GM21786 (cell line): Measurements from ENCODE around the gene CUEDC2.
A peak's percentile ranks its signal among the peaks of the same experiment; 100 is the strongest.

ENCODE experiments used
- ATAC-seq: cut with Tn5 transposase; IDR thresholded peaks from one replicate; pipeline ENCODE4 v1.9.1; 2021; ENCODE audit not compliant: unreplicated experiment

CUEDC2 gene

DNA sequence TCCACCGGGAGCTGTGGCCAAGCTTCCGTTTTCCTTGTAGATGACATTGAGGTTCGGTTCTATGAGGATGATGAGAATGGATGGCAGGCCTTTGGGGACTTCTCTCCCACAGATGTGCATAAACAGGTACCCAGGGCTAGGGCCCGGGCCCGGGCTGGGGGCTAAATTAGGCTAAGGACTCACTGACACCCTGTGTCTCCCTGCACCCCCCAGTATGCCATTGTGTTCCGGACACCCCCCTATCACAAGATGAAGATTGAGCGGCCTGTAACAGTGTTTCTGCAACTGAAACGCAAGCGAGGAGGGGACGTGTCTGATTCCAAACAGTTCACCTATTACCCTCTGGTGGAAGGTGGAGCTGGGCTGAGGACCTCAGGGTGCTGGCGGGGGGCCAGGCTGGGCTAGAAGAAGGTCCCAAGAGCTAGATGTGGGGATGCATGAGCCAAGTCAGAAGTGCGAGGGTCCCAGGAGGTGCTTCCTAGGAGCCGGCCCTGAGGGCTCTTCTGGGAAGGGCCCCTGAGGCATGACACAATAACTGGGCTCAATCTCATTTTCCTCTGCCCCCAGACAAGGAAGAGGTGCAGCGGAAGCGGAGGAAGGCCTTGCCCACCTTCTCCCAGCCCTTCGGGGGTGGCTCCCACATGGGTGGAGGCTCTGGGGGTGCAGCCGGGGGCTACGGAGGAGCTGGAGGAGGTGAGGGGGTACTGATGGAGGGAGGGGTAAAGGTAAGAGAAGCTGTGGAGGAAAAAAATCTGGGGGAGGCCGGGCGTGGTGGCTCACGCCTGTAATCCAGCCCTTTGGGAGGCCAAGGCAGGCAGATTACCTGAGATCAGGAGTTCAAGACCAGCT is 34.0 kb downstream of the CUEDC2 start:
- ATAC-seq, result no peak

DNA sequence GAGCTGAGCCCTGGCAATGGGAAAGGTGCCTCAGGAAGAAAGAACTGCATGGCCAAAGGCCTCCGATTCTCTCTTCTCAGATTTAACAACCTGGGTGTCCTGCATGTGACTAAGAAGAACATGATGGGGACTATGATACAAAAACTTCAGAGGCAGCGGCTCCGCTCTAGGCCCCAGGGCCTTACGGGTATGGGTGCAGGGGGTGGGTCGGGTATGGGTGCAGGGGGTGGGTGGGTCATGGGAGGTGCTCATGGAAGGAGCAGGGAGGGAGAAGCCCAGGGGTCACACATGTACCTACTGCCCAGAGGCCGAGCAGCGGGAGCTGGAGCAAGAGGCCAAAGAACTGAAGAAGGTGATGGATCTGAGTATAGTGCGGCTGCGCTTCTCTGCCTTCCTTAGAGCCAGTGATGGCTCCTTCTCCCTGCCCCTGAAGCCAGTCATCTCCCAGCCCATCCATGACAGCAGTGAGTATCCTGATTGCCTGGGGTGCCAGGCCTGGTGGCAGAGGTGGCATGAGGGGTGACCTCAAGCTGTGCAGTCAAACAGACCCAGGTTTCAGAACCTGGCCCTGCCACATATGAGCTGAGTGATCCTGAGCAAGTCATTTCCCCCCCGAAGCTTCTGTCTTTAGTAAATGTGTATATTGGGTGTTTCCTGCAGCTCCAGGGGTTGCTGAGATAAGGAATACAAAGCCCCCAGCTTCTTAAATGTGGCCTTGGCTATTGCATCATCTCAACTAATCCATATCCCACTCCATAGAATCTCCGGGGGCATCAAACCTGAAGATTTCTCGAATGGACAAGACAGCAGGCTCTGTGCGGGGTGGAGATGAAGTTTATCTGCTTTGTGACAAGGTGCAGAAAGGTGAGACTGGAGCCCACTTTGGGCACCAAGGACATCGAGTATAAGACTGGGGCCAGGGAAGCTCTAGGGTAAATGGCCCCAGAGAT is 34.9 kb downstream of the CUEDC2 start:
- ATAC-seq, result no peak

DNA sequence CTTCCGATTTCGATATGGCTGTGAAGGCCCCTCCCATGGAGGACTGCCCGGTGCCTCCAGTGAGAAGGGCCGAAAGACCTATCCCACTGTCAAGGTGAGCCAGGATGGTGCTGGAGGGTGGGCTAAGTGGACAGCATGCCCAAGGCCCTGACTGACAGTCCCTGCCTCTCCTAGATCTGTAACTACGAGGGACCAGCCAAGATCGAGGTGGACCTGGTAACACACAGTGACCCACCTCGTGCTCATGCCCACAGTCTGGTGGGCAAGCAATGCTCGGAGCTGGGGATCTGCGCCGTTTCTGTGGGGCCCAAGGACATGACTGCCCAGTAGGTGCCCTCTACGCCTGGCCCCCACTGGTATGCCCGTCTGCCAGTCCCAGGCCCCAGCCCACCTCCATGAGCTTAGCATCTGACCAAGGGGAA is 35.6 kb downstream of the CUEDC2 start:
- ATAC-seq, result no peak

DNA sequence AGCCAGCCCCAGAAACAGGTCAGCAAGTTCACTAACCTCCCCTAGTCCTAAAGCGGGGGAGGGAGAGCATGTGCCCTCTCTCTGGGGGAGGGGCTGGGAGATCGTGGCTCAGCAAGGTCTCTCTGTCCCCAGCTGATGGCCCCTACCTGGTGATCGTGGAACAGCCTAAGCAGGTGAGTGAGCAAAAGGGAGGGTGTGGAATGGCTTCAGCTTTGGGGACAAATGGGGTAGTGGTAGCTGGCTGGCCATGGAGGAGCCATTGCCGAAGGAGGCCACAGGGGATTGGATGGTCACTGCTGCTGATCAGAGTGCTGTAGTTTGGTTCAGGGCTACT is 36.1 kb downstream of the CUEDC2 start:
- ATAC-seq, result no peak

DNA sequence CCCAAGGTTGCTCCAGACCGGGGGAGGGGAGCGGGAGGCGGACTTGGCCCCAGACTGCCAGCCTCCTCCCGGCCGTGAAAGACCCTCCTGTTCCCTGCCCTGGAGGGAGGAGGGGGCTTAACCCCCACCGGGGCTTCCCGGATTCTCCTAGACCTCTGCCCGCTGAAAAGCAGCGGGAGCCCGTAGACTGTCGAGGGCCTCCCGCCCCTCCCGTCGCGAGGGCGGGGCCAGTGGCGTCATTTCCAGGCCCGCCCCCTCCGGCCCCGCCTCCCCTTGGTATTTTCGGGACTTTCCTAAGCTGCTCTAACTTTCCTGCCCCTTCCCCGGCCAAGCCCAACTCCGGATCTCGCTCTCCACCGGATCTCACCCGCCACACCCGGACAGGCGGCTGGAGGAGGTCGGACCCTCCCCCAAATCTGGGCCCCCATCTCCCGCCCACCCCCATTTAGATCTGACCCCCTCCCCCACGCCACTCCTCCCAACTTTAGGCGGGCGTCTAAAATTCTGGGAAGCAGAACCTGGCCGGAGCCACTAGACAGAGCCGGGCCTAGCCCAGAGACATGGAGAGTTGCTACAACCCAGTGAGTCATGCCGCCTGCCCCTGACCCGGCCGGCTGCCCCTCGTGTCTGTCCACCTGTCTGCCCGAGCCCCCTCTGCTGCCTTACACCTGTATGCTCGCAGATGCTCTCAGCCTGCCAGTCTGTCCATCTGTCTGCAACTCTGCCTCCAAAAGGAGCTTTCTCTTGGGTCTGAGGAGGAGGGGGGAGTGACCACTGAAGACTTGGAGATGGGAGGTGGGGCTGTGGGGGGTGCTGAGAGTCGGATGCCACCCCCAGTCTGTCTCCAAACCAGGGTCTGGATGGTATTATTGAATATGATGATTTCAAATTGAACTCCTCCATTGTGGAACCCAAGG is 36.7 kb downstream of the CUEDC2 start, which contains the start of gene NFKB2:
NFKB2 (plus strand) TSS at position 306 of the 917 bp plus-strand sequence; CDS start at position 561, 255 bp downstream.
- ATAC-seq, result no peak

DNA sequence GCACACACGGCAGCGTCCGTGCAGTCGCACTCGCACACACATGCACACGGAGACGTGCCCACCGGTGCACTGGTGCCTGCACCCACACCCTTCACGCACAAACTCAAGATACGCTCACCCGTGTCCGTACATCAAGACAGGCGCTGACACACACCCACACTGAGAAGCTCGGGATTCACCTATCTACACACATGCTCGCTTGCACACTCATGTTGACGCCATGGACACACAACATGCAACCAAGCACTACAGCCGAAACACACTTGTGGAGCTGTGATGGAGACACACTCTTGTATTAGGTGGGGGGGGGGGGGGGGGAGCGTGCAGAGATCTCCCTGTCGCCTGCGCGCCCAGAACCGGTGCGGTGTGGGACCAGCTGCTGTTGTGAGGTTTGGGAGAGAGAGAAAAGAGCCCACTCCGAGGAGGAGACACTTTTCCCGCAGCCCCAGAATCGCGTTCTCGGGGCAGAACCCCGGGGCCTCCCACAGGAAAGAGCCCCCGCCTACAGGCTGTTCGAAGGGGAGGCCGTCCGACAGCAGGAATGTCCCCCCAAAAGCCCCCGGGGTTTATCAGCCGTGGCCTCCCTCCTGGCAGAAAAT is 37.5 kb downstream of the CUEDC2 start:
- no peak for ATAC-seq

DNA sequence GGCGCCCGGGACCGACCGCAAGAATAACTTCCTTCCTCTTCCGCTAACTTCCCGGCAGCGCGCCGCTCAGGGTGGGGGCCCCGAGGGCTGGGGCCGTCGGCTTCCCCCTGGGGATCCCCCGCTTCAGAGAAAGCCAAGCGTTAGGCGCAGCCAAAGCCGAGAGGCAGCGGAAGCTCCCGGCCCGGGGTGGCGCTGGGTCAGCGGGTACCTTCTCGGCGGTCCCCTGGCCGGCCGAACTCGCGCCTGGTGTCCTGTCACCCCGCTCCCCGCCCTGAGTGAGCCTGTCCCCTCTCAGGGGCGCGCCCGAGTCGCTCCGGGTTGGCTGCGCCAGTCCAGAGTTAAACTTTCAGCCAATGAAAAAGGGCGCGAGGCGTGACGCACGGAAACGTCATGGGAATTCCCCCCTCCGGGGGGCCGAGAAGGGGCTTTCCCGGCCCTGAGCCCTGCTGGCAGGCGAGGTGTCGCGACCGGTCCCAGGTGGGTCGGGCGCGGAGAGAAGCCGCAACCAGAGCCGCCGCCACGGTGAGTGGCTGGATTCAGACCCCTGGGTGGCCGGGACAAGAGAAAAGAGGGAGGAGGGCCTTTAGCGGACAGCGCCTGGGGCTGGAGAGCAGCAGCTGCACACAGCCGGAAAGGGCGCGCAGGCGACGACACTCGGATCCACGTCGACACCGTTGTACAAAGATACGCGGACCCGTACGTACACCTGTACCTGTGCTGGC is 38.1 kb downstream of the CUEDC2 start:
- ATAC-seq, result peak; percentile 81

DNA sequence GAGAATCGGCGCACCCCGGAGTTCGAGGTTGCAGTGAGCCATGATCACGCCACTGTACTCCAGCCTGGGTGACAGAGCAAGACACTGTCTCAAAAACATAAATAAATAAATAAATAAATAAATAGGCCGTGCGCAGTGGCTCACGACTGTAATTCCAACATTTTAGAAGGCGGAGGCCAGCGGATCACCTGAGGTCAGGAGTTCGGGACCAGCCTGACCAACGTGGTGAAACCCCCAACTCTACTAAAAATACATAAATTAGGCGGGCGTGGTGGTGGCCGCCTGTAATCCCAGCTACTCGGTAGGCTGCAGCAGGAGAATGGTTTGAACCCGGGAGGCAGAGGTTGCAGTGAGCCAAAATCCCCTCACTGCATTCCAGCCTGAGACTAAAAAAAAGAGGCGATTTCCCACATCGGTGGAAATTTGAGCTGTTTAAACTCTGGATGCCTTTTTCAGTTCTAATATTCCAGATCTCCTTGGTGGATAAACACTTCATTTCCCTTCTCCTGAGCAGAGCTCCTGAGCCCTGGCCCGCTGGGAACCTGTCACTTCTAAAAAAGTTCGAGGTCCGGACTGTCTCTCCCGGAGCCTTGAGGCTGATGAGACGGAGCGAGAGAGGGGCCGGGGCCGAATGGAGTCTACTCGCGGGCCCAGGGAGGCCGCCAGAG is 38.8 kb downstream of the CUEDC2 start:
- ATAC-seq, result no peak

DNA sequence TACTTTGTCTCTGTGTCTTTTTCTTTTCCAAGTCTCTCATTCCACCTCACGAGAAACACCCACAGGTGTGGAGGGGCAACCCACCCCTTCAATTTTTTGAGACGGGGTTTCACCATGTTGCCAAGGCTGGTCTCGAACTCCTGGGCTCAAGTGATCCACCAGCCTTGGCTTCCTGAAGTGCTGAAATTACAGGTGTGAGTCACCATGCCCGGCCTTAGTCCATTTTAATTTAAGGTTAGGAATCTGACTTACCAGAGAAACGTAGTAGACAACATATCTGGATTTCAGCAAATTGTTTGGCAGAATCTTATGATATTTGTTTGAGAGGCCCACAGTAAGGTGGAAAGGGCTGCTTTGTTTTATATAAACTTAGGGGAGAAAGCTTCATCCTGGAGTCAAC is 40.1 kb downstream of the CUEDC2 start:
- ATAC-seq, result no peak

DNA sequence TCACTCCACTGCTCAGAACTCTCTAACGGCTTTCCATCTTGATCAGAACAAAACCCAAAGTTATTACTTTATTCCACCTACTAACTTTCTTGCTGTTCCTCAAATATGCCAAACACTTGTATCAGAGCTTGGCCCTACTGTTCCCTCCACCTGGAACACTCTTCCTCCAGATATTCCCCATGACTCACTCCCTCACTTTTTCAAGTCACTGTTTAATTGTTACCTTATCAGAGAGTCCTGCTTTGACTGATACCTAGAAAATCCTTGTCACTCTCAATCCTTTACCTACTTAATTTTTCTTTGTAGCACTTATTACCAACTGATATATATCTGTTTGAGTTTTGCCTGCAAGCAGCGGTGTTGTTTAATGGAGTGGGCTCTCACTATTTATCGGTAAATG is 42.5 kb downstream of the CUEDC2 start:
- no peak for ATAC-seq

DNA sequence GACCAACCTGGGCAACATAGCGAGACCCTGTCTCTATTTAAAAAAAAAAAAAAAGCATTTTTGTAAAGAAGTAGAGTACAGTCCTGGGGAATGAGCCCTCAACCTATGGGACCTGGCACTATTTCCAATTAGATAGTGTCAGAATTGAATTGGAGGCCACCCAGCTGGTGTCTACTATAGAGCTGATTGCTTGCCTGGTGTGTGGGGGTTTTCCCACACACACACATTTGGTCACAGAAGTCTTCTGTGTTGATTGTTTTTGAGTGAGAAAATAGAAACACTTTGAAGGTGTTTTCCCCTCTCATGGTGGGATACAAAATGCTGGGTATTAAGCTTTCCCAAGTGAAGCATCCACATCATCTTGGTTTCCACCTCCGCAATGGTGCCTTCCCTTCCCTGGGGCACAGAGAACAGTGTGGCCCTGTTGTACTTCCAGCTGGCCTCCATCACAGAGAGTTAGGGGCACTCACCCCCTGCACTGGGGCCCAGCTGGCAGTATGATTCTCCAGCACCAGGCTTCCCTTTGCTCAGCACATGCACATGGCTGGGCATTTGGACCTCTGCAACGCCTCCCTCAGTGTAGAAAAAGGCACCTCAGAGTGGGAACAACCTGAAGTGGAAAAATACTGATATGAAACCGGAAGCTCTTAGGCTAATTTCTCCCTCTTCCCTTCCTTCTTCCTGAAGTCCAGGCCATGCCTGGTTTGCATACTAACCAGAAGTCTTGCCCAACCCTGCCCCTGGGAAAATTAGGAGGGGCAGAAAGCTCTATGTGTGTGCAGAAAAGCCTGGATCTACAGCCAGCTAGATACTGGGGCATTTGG is 47.6 kb downstream of the CUEDC2 start:
- no peak for ATAC-seq

DNA sequence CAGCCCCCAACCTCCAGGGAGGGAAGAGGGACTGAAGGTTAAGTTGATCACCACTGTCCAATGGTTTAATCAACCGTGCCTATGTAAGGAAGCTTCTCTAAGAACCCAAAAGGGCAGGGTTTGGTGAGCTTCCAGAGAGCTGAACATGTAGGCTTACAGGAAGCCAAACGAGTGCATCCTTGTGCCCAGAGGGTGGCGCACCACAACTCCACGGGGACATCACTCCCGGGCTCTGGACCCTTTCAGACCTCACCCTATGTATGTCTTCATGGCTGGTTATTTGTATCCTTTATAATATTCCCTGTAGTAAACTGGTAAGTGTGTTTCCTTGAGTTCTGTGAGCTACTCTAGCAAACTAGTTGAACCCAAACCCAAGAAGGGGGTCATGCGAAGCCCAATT is 48.3 kb downstream of the CUEDC2 start:
- ATAC-seq, result no peak

DNA sequence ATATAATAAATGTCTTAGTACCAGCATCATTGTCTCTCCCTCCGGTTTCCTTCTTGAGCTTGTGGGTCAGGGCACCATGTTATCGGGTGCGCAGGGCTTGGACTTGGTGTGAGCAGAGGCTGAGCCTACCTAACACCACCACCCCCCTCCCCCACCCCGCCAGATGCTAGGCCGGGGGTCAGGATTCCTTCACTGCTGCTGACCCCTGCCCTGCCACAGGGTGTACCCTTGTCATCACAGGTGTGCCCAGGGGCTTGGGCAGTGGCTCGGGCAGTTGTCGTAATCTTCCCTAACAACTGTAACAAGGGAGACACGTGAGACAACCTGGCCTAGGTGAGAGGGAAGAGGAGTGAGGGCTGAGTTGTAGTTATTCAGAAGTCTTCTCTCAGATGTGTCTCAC is 49.5 kb downstream of the CUEDC2 start:
- ATAC-seq, result no peak

DNA sequence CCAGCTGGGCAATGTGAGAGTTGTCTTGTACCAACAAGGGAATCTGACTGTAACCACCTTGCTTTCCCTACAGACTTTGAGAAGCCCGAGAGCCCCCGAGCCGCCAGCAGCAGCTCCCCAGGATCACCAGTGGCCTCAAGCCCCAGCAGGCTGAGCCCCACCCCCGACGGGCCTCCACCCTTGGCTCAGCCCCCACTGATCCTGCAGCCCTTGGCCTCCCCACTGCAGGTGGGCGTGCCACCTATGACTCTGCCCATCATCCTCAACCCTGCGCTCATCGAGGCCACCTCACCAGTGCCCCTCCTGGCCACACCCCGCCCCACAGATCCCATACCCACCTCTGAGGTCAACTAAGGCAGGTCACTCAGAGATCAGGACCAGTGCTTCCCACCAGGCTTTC is 50.4 kb downstream of the CUEDC2 start:
- ATAC-seq, result no peak

DNA sequence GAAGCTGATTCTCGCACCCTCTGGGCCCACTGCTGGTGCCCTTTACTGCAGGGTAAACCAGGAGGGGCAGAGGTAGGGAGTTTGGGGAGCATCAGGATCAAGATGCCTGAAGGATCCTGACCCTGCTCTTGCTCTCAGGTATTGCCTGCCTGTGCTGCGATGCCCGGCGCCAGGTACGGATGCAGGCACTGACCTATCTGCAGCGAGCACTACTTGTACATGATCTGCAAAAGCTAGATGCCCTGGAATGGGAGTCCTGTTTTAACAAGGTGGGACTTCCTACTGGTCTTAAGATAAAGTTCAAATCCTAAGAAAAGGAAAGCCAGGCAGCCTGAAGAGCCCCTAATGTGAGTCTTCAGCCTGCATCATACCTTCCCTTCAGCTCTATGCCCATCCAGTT is 53.0 kb downstream of the CUEDC2 start:
- ATAC-seq, result no peak

DNA sequence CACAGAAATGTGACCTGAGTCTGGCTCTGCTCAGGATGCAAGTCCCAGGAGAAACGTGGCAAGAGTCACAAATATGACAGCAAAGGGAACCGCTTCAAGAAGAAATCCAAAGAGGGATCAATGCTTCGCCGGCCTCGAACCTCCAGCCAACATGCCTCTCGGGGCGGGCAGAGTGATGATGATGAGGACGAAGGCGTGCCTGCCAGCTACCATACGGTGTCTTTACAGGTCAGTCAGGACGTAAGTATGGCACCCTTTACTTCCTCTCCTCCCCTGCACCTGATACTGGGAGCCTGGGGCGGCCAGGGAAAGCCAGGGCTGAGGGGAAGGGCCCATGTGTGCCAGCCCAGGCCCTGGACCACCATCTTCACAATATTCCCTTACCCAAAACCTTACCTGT is 55.5 kb downstream of the CUEDC2 start:
- ATAC-seq, result no peak

DNA sequence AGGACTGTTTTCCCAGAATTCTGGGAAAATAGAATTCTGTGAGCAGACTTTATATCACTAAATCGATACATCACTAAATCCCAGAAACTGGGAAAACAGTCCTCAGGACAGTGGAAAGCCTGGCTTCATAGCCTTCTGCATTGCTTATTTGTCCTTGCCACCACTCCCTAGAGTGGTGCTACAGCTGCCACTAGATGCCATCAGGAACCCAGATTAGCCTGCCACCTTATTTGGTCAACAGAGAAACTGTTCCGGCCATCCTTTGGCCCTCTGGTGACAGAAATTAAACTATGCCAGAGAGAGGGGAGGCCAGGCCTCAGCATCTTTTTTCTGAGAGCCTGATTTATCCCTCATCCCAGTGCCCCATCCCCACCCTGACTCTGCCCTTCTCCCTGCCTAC is 56.5 kb downstream of the CUEDC2 start:
- no peak for ATAC-seq

DNA sequence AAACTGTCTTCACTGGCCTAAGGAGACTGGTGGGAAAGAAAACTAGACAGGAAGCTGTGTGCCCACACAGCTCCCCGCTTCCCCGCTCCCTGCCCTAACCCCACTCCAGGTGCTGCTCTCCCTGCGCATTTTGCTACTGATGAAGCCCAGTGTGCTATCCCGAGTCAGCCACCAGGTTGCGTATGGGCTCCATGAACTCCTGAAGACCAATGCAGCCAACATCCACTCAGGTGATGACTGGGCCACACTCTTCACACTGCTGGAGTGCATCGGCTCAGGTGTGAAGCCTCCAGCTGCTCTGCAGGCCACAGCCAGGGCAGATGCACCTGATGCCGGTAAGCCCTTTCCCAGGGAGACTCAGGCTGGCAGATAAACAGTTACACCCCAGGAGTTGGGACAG is 57.1 kb downstream of the CUEDC2 start:
- ATAC-seq, result no peak
